K562 (cell line): ENCODE measurements around the gene ZSCAN12. TPM values are rescaled to one million over a fixed set of nuclear protein-coding genes. Genes with fewer than 3 reads are reported as not detected.

Source experiments
- EZH2 ChIP-seq: IDR thresholded peaks from 2 replicates; pipeline ENCODE4 v1.6.1; 2012; ENCODE audit warnings: low read depth, mild to moderate bottlenecking, inconsistent platforms, low read length, borderline replicate concordance
- GABPB1 ChIP-seq: sonication (generic); formaldehyde crosslinking; IDR thresholded peaks from 2 replicates; pipeline ENCODE4 v1.8.0; 2022; ENCODE audit warnings: mild to moderate bottlenecking, missing genetic modification reagents
- RBM22 ChIP-seq: fragments of 200-400 bp; formaldehyde crosslinking; IDR thresholded peaks from 2 replicates; pipeline ENCODE4 v1.6.1; 2018; ENCODE audit warnings: low read length, low read depth; ENCODE audit not compliant: poor library complexity, severe bottlenecking
- RFX1 ChIP-seq: fragments of 450-650 bp; IDR thresholded peaks from 2 replicates; pipeline ENCODE4 v1.6.1; 2016; ENCODE audit warnings: mild to moderate bottlenecking, moderate library complexity
- SMAD4 ChIP-seq: fragments of 250-450 bp; sonication (Bioruptor Pico); conservative IDR thresholded peaks from 2 replicates; pipeline ENCODE4 v1.8.0; 2021; ENCODE audit warnings: inconsistent platforms, mild to moderate bottlenecking, moderate library complexity
- SOX6 ChIP-seq: fragments of 450-650 bp; IDR thresholded peaks from 2 replicates; pipeline ENCODE4 v1.6.1; 2014; ENCODE audit warnings: mild to moderate bottlenecking
- ZBTB40 ChIP-seq, 2 experiments: fragments of 450-650 bp in 1 of 2; sonication (generic) in 1 of 2; formaldehyde crosslinking in 1 of 2; IDR thresholded peaks; 2 replicates each; pipeline versions ENCODE4 v1.7.1 to v1.9.0; 2016 to 2022; ENCODE audit warnings: inconsistent platforms in 1 of 2, mild to moderate bottlenecking in 1 of 2, missing genetic modification reagents in 1 of 2
- ZNF263 ChIP-seq: sonication (generic); formaldehyde crosslinking; IDR thresholded peaks from 2 replicates; pipeline ENCODE4 v1.8.0; 2022; ENCODE audit warnings: mild to moderate bottlenecking, missing genetic modification reagents, borderline replicate concordance
- ZNF407 ChIP-seq: fragments of 450-650 bp; IDR thresholded peaks from 2 replicates; pipeline ENCODE4 v1.6.1; 2016; ENCODE audit warnings: low read depth
- polyA plus RNA-seq, 8 experiments: library from polyadenylated mRNA; depleted of rRNA in 4 of 8; stranded (reverse) in 5 of 8; unstranded in 3 of 8; fragments of >200 nt; fragmentation: Nextera tagmentation in 2 of 8; fragmentation: Illumina TruSeq in 1 of 8; extraction: Ambion mirVana in 2 of 8; extraction: Trizol in 1 of 8; gene quantifications; 2 replicates each; pipeline versions ENCODE4 v1.2.1 to v1.2.3, GENCODE V29; 2011 to 2014; ENCODE audit warnings: inconsistent platforms in 1 of 8, missing spikeins in 1 of 8
- total RNA-seq, 7 experiments: library from RNA; depleted of rRNA in 6 of 7; stranded (reverse); fragments of >200 nt in 6 of 7; fragmentation: Illumina TruSeq in 2 of 7; extraction: Trizol in 2 of 7; gene quantifications; 2 replicates each; pipeline versions ENCODE4 v1.2.1 to v1.2.3, GENCODE V29; 2011 to 2021; ENCODE audit warnings: low replicate concordance in 1 of 7

ZSCAN12 gene
- total and polyA plus RNA-seq, 9 of the 15 experiments (the other 6 are each of a cell fraction or from before 2014, with no cell fraction given) = 2.5 to 19.6 (median 12.5) TPM

GRCh38 chr6:28371706-28372451, 27.7 kb downstream of the ZSCAN12 start (continued):
- TF ChIP-seq GABPB1 (CRISPR knock-in tag) = 0 out of 2 replicates have a peak, but pooled peaks have one; percentile 27
- peak; percentile 56; the same call in 1 of the 2 replicates for TF ChIP-seq SOX6
- 0 out of 2 replicates have a peak, but pooled peaks have one; percentile 11 for TF ChIP-seq SMAD4 (CRISPR knock-in tag)
- TF ChIP-seq EZH2 = no peak
- TF ChIP-seq ZBTB40 (IDR thresholded peaks at IDR 0.05) = 0 out of 2 replicates have a peak, but pooled peaks have one; percentile 14
- no peak for TF ChIP-seq ZBTB40 (CRISPR knock-in tag; IDR thresholded peaks at IDR 0.05)
- TF ChIP-seq ZNF263 (CRISPR knock-in tag) = peak; percentile 92
- no peak for TF ChIP-seq RBM22
- no peak for TF ChIP-seq ZNF407
- TF ChIP-seq RFX1 = peak; percentile 54
